H9 (cell line): ENCODE measurements around the gene KAZN. TPM values are rescaled to one million over a fixed set of nuclear protein-coding genes. Genes with fewer than 3 reads are reported as not detected.

Source experiments
- DNase-seq: peaks from one replicate; pipeline ENCODE4 v3.0.0-alpha.2; 2017
- H2AFZ ChIP-seq: one replicate; pipeline ENCODE4 v1.6.1; 2013; ENCODE audit warnings: mild to moderate bottlenecking, low read length, control low read depth, moderate library complexity
- H2AK5ac ChIP-seq: 2 replicates; pipeline ENCODE4 v1.6.1; 2013; ENCODE audit warnings: low read length, control low read depth, mixed read lengths; ENCODE audit not compliant: insufficient read length
- H2BK120ac ChIP-seq: one replicate; pipeline ENCODE4 v1.6.1; 2013; ENCODE audit warnings: low read depth, mild to moderate bottlenecking, low read length, control low read depth, inconsistent platforms; ENCODE audit not compliant: poor library complexity, severe bottlenecking
- H2BK12ac ChIP-seq: 2 replicates; pipeline ENCODE4 v1.6.1; 2013; ENCODE audit warnings: low read length, control low read depth, mixed read lengths, low read depth; ENCODE audit not compliant: insufficient read length
- H2BK15ac ChIP-seq: 2 replicates; pipeline ENCODE4 v1.6.1; 2013; ENCODE audit warnings: low read depth, low read length, control low read depth
- H2BK20ac ChIP-seq: one replicate; pipeline ENCODE4 v1.6.1; 2013; ENCODE audit warnings: low read depth, mild to moderate bottlenecking, low read length, control low read depth, inconsistent platforms; ENCODE audit not compliant: poor library complexity, severe bottlenecking
- H2BK5ac ChIP-seq: 2 replicates; pipeline ENCODE4 v1.6.1; 2013; ENCODE audit warnings: low read length, control low read depth, mixed read lengths; ENCODE audit not compliant: insufficient read length
- H3K14ac ChIP-seq: 2 replicates; pipeline ENCODE4 v1.6.1; 2013; ENCODE audit warnings: low read length, control low read depth; ENCODE audit not compliant: insufficient read depth
- H3K18ac ChIP-seq: 2 replicates; pipeline ENCODE4 v1.6.1; 2013; ENCODE audit warnings: low read depth, mild to moderate bottlenecking, mixed read lengths, low read length, control low read depth; ENCODE audit not compliant: insufficient read length
- H3K23ac ChIP-seq: 2 replicates; pipeline ENCODE4 v1.6.1; 2013; ENCODE audit warnings: low read length, control low read depth, mixed read lengths, low read depth; ENCODE audit not compliant: insufficient read length
- H3K23me2 ChIP-seq: 2 replicates; pipeline ENCODE4 v1.6.1; 2013; ENCODE audit warnings: low read depth, mild to moderate bottlenecking, mixed read lengths, low read length, control low read depth; ENCODE audit not compliant: insufficient read length, poor library complexity, severe bottlenecking
- H3K27ac ChIP-seq: 2 replicates; pipeline ENCODE4 v1.5.1; 2013; ENCODE audit warnings: low read length, control low read depth, mixed read lengths, low read depth; ENCODE audit not compliant: insufficient read length
- H3K27me3 ChIP-seq: 2 replicates; pipeline ENCODE4 v1.6.1; 2013; ENCODE audit warnings: low read length, control low read depth, inconsistent platforms; ENCODE audit not compliant: insufficient read depth
- H3K4ac ChIP-seq: 2 replicates; pipeline ENCODE4 v1.6.1; 2013; ENCODE audit warnings: low read depth, mild to moderate bottlenecking, control low read depth, inconsistent platforms, low read length, moderate library complexity
- H3K4me1 ChIP-seq: 2 replicates; pipeline ENCODE4 v1.6.1; 2013; ENCODE audit warnings: low read length, control low read depth, inconsistent platforms; ENCODE audit not compliant: insufficient read depth
- H3K4me2 ChIP-seq: 2 replicates; pipeline ENCODE4 v1.6.1; 2013; ENCODE audit warnings: low read length, control low read depth, mixed read lengths; ENCODE audit not compliant: insufficient read length, insufficient read depth
- H3K56ac ChIP-seq: 2 replicates; pipeline ENCODE4 v1.6.1; 2013; ENCODE audit warnings: low read depth, mild to moderate bottlenecking, mixed read lengths, low read length, control low read depth; ENCODE audit not compliant: insufficient read length
- H3K79me1 ChIP-seq: 2 replicates; pipeline ENCODE4 v1.6.1; 2013; ENCODE audit warnings: low read depth, mild to moderate bottlenecking, moderate library complexity, low read length, control low read depth, inconsistent platforms; ENCODE audit not compliant: insufficient read depth, poor library complexity, severe bottlenecking
- H3K79me2 ChIP-seq: 2 replicates; pipeline ENCODE4 v1.6.1; 2013; ENCODE audit warnings: low read length, control low read depth, inconsistent platforms; ENCODE audit not compliant: insufficient read depth
- H3K9ac ChIP-seq: 2 replicates; pipeline ENCODE4 v1.6.1; 2013; ENCODE audit warnings: low read length, control low read depth, mixed read lengths; ENCODE audit not compliant: insufficient read length; ENCODE audit errors: extremely low read depth
- H3K9me3 ChIP-seq: one replicate; pipeline ENCODE4 v1.6.1; 2013; ENCODE audit warnings: low read depth, low read length, inconsistent platforms; ENCODE audit not compliant: control insufficient read depth
- H3T11ph ChIP-seq: one replicate; pipeline ENCODE4 v1.6.1; 2013; ENCODE audit warnings: mild to moderate bottlenecking, low read length, control low read depth, inconsistent platforms
- H4K20me1 ChIP-seq: one replicate; pipeline ENCODE4 v1.6.1; 2013; ENCODE audit not compliant: control insufficient read depth, insufficient read length, insufficient read depth
- H4K5ac ChIP-seq: 2 replicates; pipeline ENCODE4 v1.6.1; 2013; ENCODE audit warnings: low read depth, mild to moderate bottlenecking, mixed read lengths, low read length, control low read depth; ENCODE audit not compliant: insufficient read length
- H4K8ac ChIP-seq: replicated peaks from 2 replicates; pipeline ENCODE4 v1.6.1; 2013; ENCODE audit warnings: low read length, control low read depth, mixed read lengths, low read depth; ENCODE audit not compliant: insufficient read length
- H4K91ac ChIP-seq: 2 replicates; pipeline ENCODE4 v1.6.1; 2013; ENCODE audit warnings: low read depth, mild to moderate bottlenecking, moderate library complexity, mixed read lengths, low read length, control low read depth; ENCODE audit not compliant: insufficient read length
- H3K27ac Mint-ChIP-seq, 3 experiments: 2 replicates in 2 of 3; 3 replicates in 1 of 3; pipeline ENCODE4 v1.8.0; 2020 to 2021; ENCODE audit warnings: mixed read lengths in 3 of 3, mild to moderate bottlenecking in 1 of 3, moderate library complexity in 1 of 3
- H3K27me3 Mint-ChIP-seq: 2 replicates; pipeline ENCODE4 v1.8.0; 2021; ENCODE audit warnings: low read depth, mild to moderate bottlenecking, moderate library complexity, mixed read lengths
- H3K36me3 Mint-ChIP-seq, 3 experiments: 2 replicates in 2 of 3; 3 replicates in 1 of 3; pipeline ENCODE4 v1.8.0; 2020 to 2021; ENCODE audit warnings: low read depth in 3 of 3, mixed read lengths in 3 of 3; ENCODE audit not compliant: insufficient read depth in 1 of 3
- H3K4me1 Mint-ChIP-seq, 2 experiments: 2 replicates each; pipeline ENCODE4 v1.8.0; 2020; ENCODE audit warnings: mixed read lengths in 2 of 2
- H3K4me3 Mint-ChIP-seq, 2 experiments: 2 replicates in 1 of 2; 3 replicates in 1 of 2; pipeline ENCODE4 v1.8.0; 2020 to 2021; ENCODE audit warnings: mild to moderate bottlenecking in 2 of 2, mixed read lengths in 2 of 2, moderate library complexity in 1 of 2
- H3K9me3 Mint-ChIP-seq, 2 experiments: 2 replicates in 1 of 2; 3 replicates in 1 of 2; pipeline ENCODE4 v1.8.0; 2020; ENCODE audit warnings: mild to moderate bottlenecking in 2 of 2, mixed read lengths in 2 of 2, moderate library complexity in 1 of 2
- WGBS: extraction: QIAGEN DNeasy Blood & Tissue Kit; methylation state at CpG from one replicate; pipeline ENCODE4 v1.1.7; 2013; ENCODE audit warnings: missing lambda C conversion rate, low lambda C conversion rate, mixed read lengths; ENCODE audit not compliant: insufficient read length; ENCODE audit errors: extremely low coverage; 5-methylcytosine and 5-hydroxymethylcytosine counted together
- total RNA-seq: library from RNA; stranded (reverse); gene quantifications from 2 replicates; pipeline ENCODE4 v1.2.1, GENCODE V29; 2021
- TF ChIP-seq, protein P1 (sequence below): fragments of 200-600 bp; sonication (generic); conservative IDR thresholded peaks from 3 replicates; pipeline ENCODE4 v1.8.0; 2021; ENCODE audit warnings: antibody characterized with exemption, mild to moderate bottlenecking

KAZN gene
- total RNA-seq, 1 experiment from 2014 or later = 7.6 TPM

DNA sequence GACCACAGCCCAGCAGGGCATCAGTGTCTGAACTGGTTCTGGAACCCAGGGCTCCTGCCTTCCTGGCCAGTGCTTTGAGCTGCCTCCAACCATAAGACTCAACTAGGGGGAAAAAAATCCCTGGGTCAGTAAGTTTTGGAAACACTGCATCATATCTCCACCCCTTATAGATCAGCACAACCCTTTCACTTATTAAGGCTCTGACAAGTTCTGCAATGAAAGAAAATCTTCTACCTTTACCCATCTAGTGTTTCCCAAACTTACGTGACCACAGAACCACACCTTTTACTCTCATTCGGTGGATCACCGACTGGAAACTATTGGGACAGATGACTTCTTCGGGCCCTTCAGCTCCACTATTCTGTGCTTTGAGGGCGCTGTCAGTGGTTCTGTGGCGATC lies 476.7 kb downstream of the KAZN start:
- Mint-ChIP-seq H3K4me3 (no peak overlapping the region), H3K4me1 (peaks cover 0 to 5% of the 10 kb centered on the region in 2 experiments; a peak in 1 of 4 replicates), H3K36me3 (no peaks in the 10 kb centered on the region), H3K27ac (no peak overlapping the region), H3K27me3 (peaks cover 3% of the 10 kb centered on the region; the same call in 1 of the 2 replicates), H3K9me3 (no peaks in the 10 kb centered on the region)
- no peak overlapping the region for H3K4ac ChIP-seq
- H3K4me1 ChIP-seq = no peaks in the 10 kb centered on the region
- no peak overlapping the region for H4K8ac ChIP-seq
- no peak overlapping the region for H2BK12ac ChIP-seq
- H3K14ac ChIP-seq = no peak overlapping the region
- no peak overlapping the region for H3K56ac ChIP-seq
- H2AK5ac ChIP-seq = no peak overlapping the region
- no peak overlapping the region for H3T11ph ChIP-seq
- no peak overlapping the region for H2BK15ac ChIP-seq
- no peak overlapping the region for H3K27ac ChIP-seq
- H2BK20ac ChIP-seq = no peak overlapping the region
- H3K9me3 ChIP-seq = no peaks in the 10 kb centered on the region
- H2BK5ac ChIP-seq = no peak overlapping the region
- TF ChIP-seq, protein P1, sequence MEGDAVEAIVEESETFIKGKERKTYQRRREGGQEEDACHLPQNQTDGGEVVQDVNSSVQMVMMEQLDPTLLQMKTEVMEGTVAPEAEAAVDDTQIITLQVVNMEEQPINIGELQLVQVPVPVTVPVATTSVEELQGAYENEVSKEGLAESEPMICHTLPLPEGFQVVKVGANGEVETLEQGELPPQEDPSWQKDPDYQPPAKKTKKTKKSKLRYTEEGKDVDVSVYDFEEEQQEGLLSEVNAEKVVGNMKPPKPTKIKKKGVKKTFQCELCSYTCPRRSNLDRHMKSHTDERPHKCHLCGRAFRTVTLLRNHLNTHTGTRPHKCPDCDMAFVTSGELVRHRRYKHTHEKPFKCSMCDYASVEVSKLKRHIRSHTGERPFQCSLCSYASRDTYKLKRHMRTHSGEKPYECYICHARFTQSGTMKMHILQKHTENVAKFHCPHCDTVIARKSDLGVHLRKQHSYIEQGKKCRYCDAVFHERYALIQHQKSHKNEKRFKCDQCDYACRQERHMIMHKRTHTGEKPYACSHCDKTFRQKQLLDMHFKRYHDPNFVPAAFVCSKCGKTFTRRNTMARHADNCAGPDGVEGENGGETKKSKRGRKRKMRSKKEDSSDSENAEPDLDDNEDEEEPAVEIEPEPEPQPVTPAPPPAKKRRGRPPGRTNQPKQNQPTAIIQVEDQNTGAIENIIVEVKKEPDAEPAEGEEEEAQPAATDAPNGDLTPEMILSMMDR = no peak
- no peak overlapping the region for H4K91ac ChIP-seq
- no peak overlapping the region for H3K9ac ChIP-seq
- H3K23ac ChIP-seq = no peak overlapping the region
- DNase-seq = no peak
- H3K18ac ChIP-seq = no peak overlapping the region
- H3K4me2 ChIP-seq = no peak overlapping the region
- no peak overlapping the region for H4K5ac ChIP-seq
- WGBS = no CpG with 5 or more reads among the region's 6 CpGs
- no peaks in the 10 kb centered on the region for H3K79me2 ChIP-seq
- H3K79me1 ChIP-seq = no peaks in the 10 kb centered on the region
- H3K27me3 ChIP-seq = no peaks in the 10 kb centered on the region
- H2AFZ ChIP-seq = no peak overlapping the region
- H4K20me1 ChIP-seq = no peaks in the 10 kb centered on the region
- no peaks in the 10 kb centered on the region for H3K23me2 ChIP-seq
- H2BK120ac ChIP-seq = no peak overlapping the region
